ENCODE data around the gene DLG5. TPM values are rescaled to one million over a fixed set of nuclear protein-coding genes. Genes with fewer than 3 reads are reported as not detected.
A peak's percentile ranks its signal among the peaks of the same experiment; 100 is the strongest.

Gene DLG5
- total RNA-seq, 1 donor from 2014 or later, result 64.5 TPM

DNA sequence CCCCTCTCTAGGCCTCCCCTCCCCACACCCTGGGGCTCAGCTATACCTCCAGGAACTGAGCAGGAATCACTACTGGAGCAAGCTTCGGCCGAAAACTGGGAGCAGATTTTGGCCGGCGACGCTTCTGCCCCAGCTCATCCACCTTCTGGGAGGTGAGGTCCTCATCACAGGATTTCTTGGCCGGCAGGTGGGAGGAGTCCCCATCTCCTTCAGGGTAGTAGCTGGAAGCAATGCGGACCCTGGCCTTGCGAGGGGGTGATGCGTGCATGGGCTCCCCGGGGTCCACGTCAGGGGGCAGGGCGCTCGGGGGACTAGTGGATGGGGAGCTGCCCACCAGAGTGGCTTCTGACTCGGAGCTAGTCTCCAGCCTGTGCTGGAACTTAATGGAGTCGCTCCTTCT is 105.5 kb downstream of the DLG5 start:
- H3K27ac Mint-ChIP-seq (ENCODE audit: unreplicated experiment), result no peak overlapping the region
- no peak overlapping the region for H3K4me3 Mint-ChIP-seq (ENCODE audit: unreplicated experiment)
- H3K9me3 Mint-ChIP-seq (ENCODE audit: unreplicated experiment), result no peaks in the 10 kb centered on the region
- no peaks in the 10 kb centered on the region for H3K4me1 Mint-ChIP-seq (ENCODE audit: unreplicated experiment)
- H3K27me3 Mint-ChIP-seq (ENCODE audit: unreplicated experiment), result no peaks in the 10 kb centered on the region
- H3K36me3 Mint-ChIP-seq (ENCODE audit: low read depth, unreplicated experiment), result peaks cover 36% of the 10 kb centered on the region
- no peak for DNase-seq (ENCODE audit: low spot score)
- TF ChIP-seq, protein P1, sequence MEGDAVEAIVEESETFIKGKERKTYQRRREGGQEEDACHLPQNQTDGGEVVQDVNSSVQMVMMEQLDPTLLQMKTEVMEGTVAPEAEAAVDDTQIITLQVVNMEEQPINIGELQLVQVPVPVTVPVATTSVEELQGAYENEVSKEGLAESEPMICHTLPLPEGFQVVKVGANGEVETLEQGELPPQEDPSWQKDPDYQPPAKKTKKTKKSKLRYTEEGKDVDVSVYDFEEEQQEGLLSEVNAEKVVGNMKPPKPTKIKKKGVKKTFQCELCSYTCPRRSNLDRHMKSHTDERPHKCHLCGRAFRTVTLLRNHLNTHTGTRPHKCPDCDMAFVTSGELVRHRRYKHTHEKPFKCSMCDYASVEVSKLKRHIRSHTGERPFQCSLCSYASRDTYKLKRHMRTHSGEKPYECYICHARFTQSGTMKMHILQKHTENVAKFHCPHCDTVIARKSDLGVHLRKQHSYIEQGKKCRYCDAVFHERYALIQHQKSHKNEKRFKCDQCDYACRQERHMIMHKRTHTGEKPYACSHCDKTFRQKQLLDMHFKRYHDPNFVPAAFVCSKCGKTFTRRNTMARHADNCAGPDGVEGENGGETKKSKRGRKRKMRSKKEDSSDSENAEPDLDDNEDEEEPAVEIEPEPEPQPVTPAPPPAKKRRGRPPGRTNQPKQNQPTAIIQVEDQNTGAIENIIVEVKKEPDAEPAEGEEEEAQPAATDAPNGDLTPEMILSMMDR (IDR thresholded peaks at IDR 0.05; ENCODE audit: unreplicated experiment), result no peak

DNA sequence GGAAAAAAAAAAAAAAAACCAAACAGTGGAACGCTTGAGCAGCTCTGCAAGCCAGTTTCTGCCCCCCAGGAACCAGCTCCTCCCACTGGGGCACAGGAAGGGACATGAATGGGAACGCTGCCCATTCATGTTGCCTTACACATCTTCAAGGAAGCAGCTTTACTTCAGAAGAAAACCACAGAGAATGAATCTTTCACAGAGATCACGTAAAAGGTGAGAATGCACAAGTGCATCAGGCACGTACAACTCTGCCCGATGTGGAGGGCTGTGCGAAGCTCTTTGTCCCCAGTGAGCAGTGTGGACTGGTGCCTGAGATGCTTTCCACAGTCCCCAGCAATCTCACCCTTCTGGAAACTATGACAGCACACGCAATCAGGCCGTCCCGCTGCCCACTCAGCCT is 106.2 kb downstream of the DLG5 start:
- Mint-ChIP-seq H3K27me3 (ENCODE audit: unreplicated experiment) (no peaks in the 10 kb centered on the region), H3K27ac (ENCODE audit: unreplicated experiment) (no peak overlapping the region), H3K9me3 (ENCODE audit: unreplicated experiment) (no peaks in the 10 kb centered on the region), H3K4me1 (ENCODE audit: unreplicated experiment) (no peaks in the 10 kb centered on the region), H3K36me3 (ENCODE audit: low read depth, unreplicated experiment) (peaks cover 35% of the 10 kb centered on the region), H3K4me3 (ENCODE audit: unreplicated experiment) (no peak overlapping the region)
- TF ChIP-seq, protein P1 (IDR thresholded peaks at IDR 0.05; ENCODE audit: unreplicated experiment), result no peak
- DNase-seq (ENCODE audit: low spot score), result no peak

DNA sequence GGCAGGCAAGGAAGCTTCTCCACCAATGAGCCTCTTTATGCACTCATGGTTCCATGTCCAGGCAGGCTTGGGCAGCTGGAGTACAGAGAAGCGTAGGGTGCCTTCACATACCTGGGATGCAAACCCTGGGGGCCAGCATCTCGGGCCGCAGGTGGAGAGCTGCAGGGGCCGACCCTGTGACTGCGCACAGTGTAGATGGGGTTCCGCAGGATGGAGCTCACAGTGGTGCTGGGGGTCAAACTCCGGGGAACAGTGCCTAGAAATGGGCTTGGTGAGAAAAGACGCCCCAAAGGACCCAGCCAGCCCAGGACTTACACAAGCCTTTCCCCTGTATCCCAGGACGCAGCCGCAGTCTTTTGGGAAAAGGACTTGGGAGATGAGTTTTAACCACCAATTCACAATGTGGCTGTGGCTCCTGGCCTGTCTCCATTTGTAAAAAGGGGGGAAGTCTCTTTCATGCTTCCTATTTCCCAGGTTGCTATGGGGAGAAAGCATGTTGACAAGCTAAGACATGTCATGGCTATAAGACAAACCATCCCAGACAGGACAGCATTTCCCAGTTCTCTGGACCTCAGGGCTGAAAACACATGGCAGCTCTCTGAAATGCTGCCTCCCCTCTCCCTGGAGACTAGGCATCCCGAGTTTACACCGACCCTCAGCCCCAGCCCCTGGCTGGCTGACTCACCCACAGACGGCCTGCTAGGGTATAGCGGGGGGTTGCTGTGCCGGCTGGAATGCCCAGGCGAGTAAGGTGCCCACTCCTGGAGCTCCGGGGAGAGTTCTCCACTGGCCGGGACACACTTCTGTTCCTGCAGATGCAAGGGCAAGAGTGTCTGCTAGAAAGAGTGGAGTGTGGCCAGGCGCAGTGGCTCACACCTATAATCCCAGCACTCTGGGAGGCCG is 107.1 kb downstream of the DLG5 start:
- DNase-seq (ENCODE audit: low spot score), result no peak
- TF ChIP-seq, protein P1 (IDR thresholded peaks at IDR 0.05; ENCODE audit: unreplicated experiment), result no peak
- no peaks in the 10 kb centered on the region for H3K27me3 Mint-ChIP-seq (ENCODE audit: unreplicated experiment)
- H3K36me3 Mint-ChIP-seq (ENCODE audit: low read depth, unreplicated experiment), result peaks cover 40% of the 10 kb centered on the region
- no peak overlapping the region for H3K27ac Mint-ChIP-seq (ENCODE audit: unreplicated experiment)
- H3K4me3 Mint-ChIP-seq (ENCODE audit: unreplicated experiment), result no peak overlapping the region
- no peaks in the 10 kb centered on the region for H3K9me3 Mint-ChIP-seq (ENCODE audit: unreplicated experiment)
- H3K4me1 Mint-ChIP-seq (ENCODE audit: unreplicated experiment), result no peaks in the 10 kb centered on the region

DNA sequence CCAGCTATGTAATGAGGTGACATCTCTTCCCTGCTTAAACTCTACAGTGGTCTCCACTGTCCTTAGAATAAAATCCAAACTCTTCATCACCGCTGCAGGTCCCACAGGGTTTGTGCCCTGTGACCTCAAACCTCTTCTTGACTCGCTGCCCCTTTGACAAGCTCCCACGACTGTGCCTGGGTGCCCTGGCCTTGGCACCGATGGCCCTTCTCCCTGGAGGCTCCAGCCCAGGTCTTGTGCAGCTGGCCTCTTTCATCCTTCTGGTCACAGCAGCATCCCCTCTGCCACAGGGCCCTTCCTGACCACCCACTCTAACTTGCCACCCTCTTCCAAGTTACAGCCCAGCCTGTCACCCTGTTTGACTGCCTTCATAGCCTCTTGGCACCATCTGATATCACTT is 108.2 kb downstream of the DLG5 start:
- Mint-ChIP-seq H3K9me3 (ENCODE audit: unreplicated experiment) (no peaks in the 10 kb centered on the region), H3K4me1 (ENCODE audit: unreplicated experiment) (no peaks in the 10 kb centered on the region), H3K36me3 (ENCODE audit: low read depth, unreplicated experiment) (peaks cover 39% of the 10 kb centered on the region), H3K27ac (ENCODE audit: unreplicated experiment) (no peak overlapping the region), H3K4me3 (ENCODE audit: unreplicated experiment) (peak overlapping the region; percentile 2), H3K27me3 (ENCODE audit: unreplicated experiment) (peaks cover 1% of the 10 kb centered on the region)
- TF ChIP-seq, protein P1 (IDR thresholded peaks at IDR 0.05; ENCODE audit: unreplicated experiment), result no peak
- no peak for DNase-seq (ENCODE audit: low spot score)

DNA sequence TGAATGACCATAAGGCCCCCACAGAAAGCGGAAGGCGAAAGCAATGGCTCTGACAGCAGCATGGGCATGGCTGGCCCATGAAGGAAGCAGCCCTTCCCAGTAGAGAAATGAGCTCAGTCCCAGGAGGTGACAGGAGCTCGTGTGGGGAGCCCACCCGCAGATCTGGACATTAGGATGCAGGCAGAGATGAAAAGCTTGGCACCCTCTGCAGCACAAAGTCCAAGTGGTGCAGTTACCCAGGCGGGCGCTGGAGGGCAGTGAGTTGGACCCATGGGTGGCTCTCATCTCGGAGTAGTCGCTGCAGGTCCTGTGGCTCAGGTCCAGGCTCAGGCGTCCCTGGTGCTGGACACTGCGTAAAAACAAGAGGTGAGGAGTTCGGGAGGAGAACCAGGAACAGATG is 109.0 kb downstream of the DLG5 start:
- Mint-ChIP-seq H3K27me3 (ENCODE audit: unreplicated experiment) (peaks cover 6% of the 10 kb centered on the region), H3K27ac (ENCODE audit: unreplicated experiment) (no peak overlapping the region), H3K9me3 (ENCODE audit: unreplicated experiment) (no peaks in the 10 kb centered on the region), H3K4me1 (ENCODE audit: unreplicated experiment) (no peaks in the 10 kb centered on the region), H3K36me3 (ENCODE audit: low read depth, unreplicated experiment) (peaks cover 42% of the 10 kb centered on the region), H3K4me3 (ENCODE audit: unreplicated experiment) (peak overlapping the region; percentile 56)
- no peak for DNase-seq (ENCODE audit: low spot score)
- TF ChIP-seq, protein P1 (IDR thresholded peaks at IDR 0.05; ENCODE audit: unreplicated experiment), result no peak

All from endothelial cell (in vitro differentiated cells).